Motor neuron (in vitro differentiated cells): ENCODE results near the gene SQOR. TPM values are rescaled to one million over a fixed set of nuclear protein-coding genes. Genes with fewer than 3 reads are reported as not detected.

ENCODE experiments used
- ATAC-seq, 8 experiments: fragments of 200-7000 bp; cut with Tn5 transposase; replicated peaks in 6 of 8; 2 replicates each; pipeline ENCODE4 v1.8.0; 2021; ENCODE audit warnings: mild to moderate bottlenecking in 8 of 8, moderate library complexity in 8 of 8
- H3K27ac ChIP-seq, 2 donors: fragments of 250-450 bp; sonication (Bioruptor Pico); 2 replicates each; pipeline ENCODE4 v1.9.0; 2021; ENCODE audit warnings: antibody characterized with exemption in 2 of 2, mild to moderate bottlenecking in 2 of 2, moderate library complexity in 1 of 2
- H3K4me1 ChIP-seq, 2 donors: fragments of 250-450 bp; sonication (Bioruptor Pico); replicated peaks in 1 of 2; 2 replicates each; pipeline ENCODE4 v1.6.1; 2021; ENCODE audit warnings: antibody characterized with exemption in 2 of 2, mild to moderate bottlenecking in 2 of 2, moderate library complexity in 1 of 2
- H3K4me3 ChIP-seq, 5 donors: fragments of 250-450 bp; sonication (Bioruptor Pico); 2 replicates each; pipeline ENCODE4 v1.9.0; 2021; ENCODE audit warnings: antibody characterized with exemption in 5 of 5, mild to moderate bottlenecking in 5 of 5, moderate library complexity in 4 of 5
- WGBS, 10 experiments: fragments of 450-650 bp; shearing (Covaris generic); methylation state at CpG; one replicate each; pipeline ENCODE4 v1.0.0; 2022; 5-methylcytosine and 5-hydroxymethylcytosine counted together
- in situ Hi-C, 9 experiments: fragments of 400-800 bp; cut with MboI; loops; one replicate each; pipeline ENCODE4 v1.15.0; 2021; ENCODE audit warnings: low sequenced_read_pairs in 9 of 9, low pct_unique_long_range_greater_than_20kb in 2 of 9; ENCODE audit not compliant: unreplicated experiment in 9 of 9
- total RNA-seq, 8 experiments: library from RNA; unstranded; fragments of 300-600 nt; gene quantifications; 2 replicates each; pipeline versions ENCODE4 v1.2.3 to v1.2.4, GENCODE V29; 2022

Gene SQOR
- total RNA-seq, 8 experiments from 2014 or later = 0.33 to 36.9 (median 0.94) TPM

GRCh38 chr15:45705510-45706473, 71.0 kb downstream of the SQOR start:
- Histone ChIP-seq H3K4me3 (peak overlapping the region; percentile 39 to 67 (median 44)), H3K27ac (no peak overlapping the region), H3K4me1 (no peaks in the 10 kb centered on the region)
- 0 to 11% (median 1%) methylated on average over 2 to 15 of the region's 15 CpGs for WGBS, 10 experiments
- ATAC-seq = peak; percentile 74 to 92 (median 79)
- in situ Hi-C loops = loop anchor here in 1 of 9 experiments (25.0 kb wide), 2 partner anchors 607 to 1482 kb away; no protein-coding TSS in a partner anchor

GRCh38 chr15:45710657-45711056, 75.8 kb downstream of the SQOR start:
- no peak overlapping the region for H3K27ac ChIP-seq
- in situ Hi-C loops = loop anchor here in 3 of 9 experiments (10.0 to 25.0 kb wide), 3 partner anchors 84 to 1477 kb away; no protein-coding TSS in a partner anchor
- no peak for ATAC-seq
- H3K4me1 ChIP-seq = peaks cover 6 to 7% of the 10 kb centered on the region in 2 donors
- no peak overlapping the region for H3K4me3 ChIP-seq
- WGBS, 10 experiments = 0 to 100% (median 71%) methylated on average over 1 to 6 of the region's 6 CpGs

- ATAC-seq = peak; percentile 77 to 96 (median 86)
- in situ Hi-C loops = loop anchor here in 3 of 9 experiments (10.0 to 25.0 kb wide), 3 partner anchors 80 to 1472 kb away; no protein-coding TSS in a partner anchor
- Histone ChIP-seq H3K4me3 (no peak overlapping the region), H3K27ac (no peak overlapping the region), H3K4me1 (peaks cover 6 to 7% of the 10 kb centered on the region in 2 donors)
- 1 to 64% (median 35%) methylated on average over 4 to 24 of the region's 24 CpGs for WGBS, 10 experiments
These were observed 80.0 kb downstream of the SQOR start for GRCh38 chr15:45714590-45715488.

- H3K4me1 ChIP-seq = peaks cover 6 to 7% of the 10 kb centered on the region in 2 donors
- in situ Hi-C loops = loop anchor here in 3 of 9 experiments (10.0 to 25.0 kb wide), 3 partner anchors 79 to 1472 kb away; no protein-coding TSS in a partner anchor
- WGBS, 10 experiments = 17 to 100% (median 70%) methylated on average over 1 of the region's 1 CpG; no CpG with 5 or more reads in 4 of the 10 experiments
- no peak overlapping the region for H3K27ac ChIP-seq
- H3K4me3 ChIP-seq = no peak overlapping the region
- ATAC-seq = peak in 4 of 8 experiments; percentile 27 to 52 (median 38)
These were observed 80.7 kb downstream of the SQOR start for GRCh38 chr15:45715528-45715927.

- in situ Hi-C loops = loop anchor here in 3 of 9 experiments (10.0 to 25.0 kb wide), 3 partner anchors 75 to 1468 kb away; no protein-coding TSS in a partner anchor
- H3K4me3 ChIP-seq = no peak overlapping the region
- peaks cover 6 to 7% of the 10 kb centered on the region in 2 donors for H3K4me1 ChIP-seq
- WGBS, 10 experiments = 22 to 78% (median 62%) methylated on average over 2 to 4 of the region's 4 CpGs
- no peak overlapping the region for H3K27ac ChIP-seq
- ATAC-seq = no peak
These were observed 84.7 kb downstream of the SQOR start for GRCh38 chr15:45719490-45719889.

- H3K4me1 ChIP-seq = peaks cover 0 to under 1% of the 10 kb centered on the region in 2 donors
- H3K27ac ChIP-seq = no peak overlapping the region
- in situ Hi-C loops = loop anchor here in 1 of 9 experiments (25.0 kb wide), 2 partner anchors 592 to 1467 kb away; no protein-coding TSS in a partner anchor
- H3K4me3 ChIP-seq = no peak overlapping the region
- no peak for ATAC-seq
These were observed 85.4 kb downstream of the SQOR start for GRCh38 chr15:45720183-45720582.

- ATAC-seq = no peak
- WGBS, 10 experiments = 53 to 100% (median 96%) methylated on average over 1 to 3 of the region's 3 CpGs; no CpG with 5 or more reads in 2 of the 10 experiments
- no peaks in the 10 kb centered on the region for H3K4me1 ChIP-seq
- in situ Hi-C loops = no loop called here
- no peak overlapping the region for H3K27ac ChIP-seq
- H3K4me3 ChIP-seq = no peak overlapping the region
These were observed 93.8 kb downstream of the SQOR start for GRCh38 chr15:45728641-45729040.

- no peak for ATAC-seq
- no peak overlapping the region for H3K4me3 ChIP-seq
- H3K4me1 ChIP-seq = no peaks in the 10 kb centered on the region
- in situ Hi-C loops = no loop called here
- H3K27ac ChIP-seq = no peak overlapping the region
- 46 to 90% (median 78%) methylated on average over 3 to 7 of the region's 7 CpGs; no CpG with 5 or more reads in 1 of the 10 experiments for WGBS, 10 experiments
These were observed 94.3 kb downstream of the SQOR start for GRCh38 chr15:45729141-45729540.

- Histone ChIP-seq H3K4me1 (peaks cover 0 to 2% of the 10 kb centered on the region in 2 donors), H3K27ac (no peak overlapping the region), H3K4me3 (no peak overlapping the region)
- WGBS, 10 experiments = 0 to 80% (median 50%) methylated on average over 1 of the region's 1 CpG; no CpG with 5 or more reads in 1 of the 10 experiments
- in situ Hi-C loops = no loop called here
- peak in 3 of 8 experiments; percentile 89 to 97 (median 91) for ATAC-seq
These were observed 96.5 kb downstream of the SQOR start for GRCh38 chr15:45731343-45731742.

GRCh38 chr15:45732662-45733061, 97.8 kb downstream of the SQOR start:
- no peak overlapping the region for H3K27ac ChIP-seq
- in situ Hi-C loops = no loop called here
- H3K4me3 ChIP-seq = no peak overlapping the region
- 0 to 79% (median 55%) methylated on average over 1 to 2 of the region's 2 CpGs; no CpG with 5 or more reads in 4 of the 10 experiments for WGBS, 10 experiments
- ATAC-seq = peak in 1 of 8 experiments; percentile 88
- peaks cover 0 to 2% of the 10 kb centered on the region in 2 donors for H3K4me1 ChIP-seq

GRCh38 chr15:45734260-45734711, 99.5 kb downstream of the SQOR start:
- peaks cover 0 to 2% of the 10 kb centered on the region in 2 donors for H3K4me1 ChIP-seq
- in situ Hi-C loops = no loop called here
- ATAC-seq = peak in 1 of 8 experiments; percentile 17
- H3K27ac ChIP-seq = no peak overlapping the region
- 73 to 95% (median 87%) methylated on average over 2 to 5 of the region's 5 CpGs; no CpG with 5 or more reads in 2 of the 10 experiments for WGBS, 10 experiments
- no peak overlapping the region for H3K4me3 ChIP-seq
